HepG2 (cell line): ENCODE data around the gene SOWAHA. TPM values are rescaled to one million over a fixed set of nuclear protein-coding genes. Genes with fewer than 3 reads are reported as not detected.
A peak's percentile ranks its signal among the peaks of the same experiment; 100 is the strongest.

Source experiments
- ELF3 ChIP-seq: IDR thresholded peaks from 2 replicates; pipeline ENCODE4 v1.6.1; 2016; ENCODE audit warnings: missing genetic modification reagents, missing compliant biosample characterization
- FOXK2 ChIP-seq: fragments of 450-650 bp; IDR thresholded peaks from 2 replicates; pipeline ENCODE4 v1.6.1; 2016
- IRF2 ChIP-seq: IDR thresholded peaks from 2 replicates; pipeline ENCODE4 v1.6.1; 2018; ENCODE audit warnings: missing genetic modification reagents, missing compliant biosample characterization
- RXRB ChIP-seq: IDR thresholded peaks from 2 replicates; pipeline ENCODE4 v1.6.1; 2016; ENCODE audit warnings: borderline replicate concordance, missing genetic modification reagents, missing compliant biosample characterization
- SOX6 ChIP-seq, 2 experiments: fragments of 450-650 bp in 1 of 2; sonication (generic) in 1 of 2; formaldehyde crosslinking in 1 of 2; IDR thresholded peaks; 2 replicates each; pipeline versions ENCODE4 v1.4.0 to v1.6.1; 2017 to 2020; ENCODE audit warnings: antibody characterized with exemption in 1 of 2, mild to moderate bottlenecking in 1 of 2, missing genetic modification reagents in 1 of 2
- STAG1 ChIP-seq: sonication (generic); formaldehyde crosslinking; IDR thresholded peaks from 2 replicates; pipeline ENCODE4 v1.4.0; 2020; ENCODE audit warnings: missing genetic modification reagents
- ZBTB33 ChIP-seq: sonication (generic); formaldehyde crosslinking; IDR thresholded peaks from 2 replicates; pipeline ENCODE4 v1.4.0; 2020; ENCODE audit warnings: missing genetic modification reagents
- ZMYM4 ChIP-seq: sonication (generic); formaldehyde crosslinking; IDR thresholded peaks from 2 replicates; pipeline ENCODE4 v1.8.1; 2023; ENCODE audit warnings: mild to moderate bottlenecking, missing genetic modification reagents
- ZNF260 ChIP-seq: sonication (generic); formaldehyde crosslinking; IDR thresholded peaks from 2 replicates; pipeline ENCODE4 v1.4.0; 2020; ENCODE audit warnings: missing genetic modification reagents, low read depth, mild to moderate bottlenecking, borderline replicate concordance
- ZNF512B ChIP-seq: sonication (generic); formaldehyde crosslinking; IDR thresholded peaks from 2 replicates; pipeline ENCODE4 v1.5.1; 2020; ENCODE audit warnings: missing genetic modification reagents, mild to moderate bottlenecking, borderline replicate concordance
- ZNF788 ChIP-seq: sonication (generic); formaldehyde crosslinking; IDR thresholded peaks from 2 replicates; pipeline ENCODE4 v1.5.0; 2020; ENCODE audit warnings: mild to moderate bottlenecking, missing genetic modification reagents, borderline replicate concordance
- ZNF883 ChIP-seq: sonication (generic); formaldehyde crosslinking; IDR thresholded peaks from 2 replicates; pipeline ENCODE4 v1.5.1; 2020; ENCODE audit warnings: mild to moderate bottlenecking, missing genetic modification reagents; ENCODE audit errors: not compliant biosample characterization
- polyA plus RNA-seq, 8 experiments: library from polyadenylated mRNA; depleted of rRNA in 3 of 8; stranded (reverse) in 7 of 8; unstranded in 1 of 8; fragments of >200 nt; fragmentation: Illumina TruSeq in 4 of 8; extraction: Trizol in 4 of 8; gene quantifications; 2 replicates each; pipeline versions ENCODE4 v1.2.1 to v1.2.3, GENCODE V29; 2011 to 2016; ENCODE audit warnings: low read depth in 4 of 8, missing spikeins in 1 of 8, mixed read lengths in 1 of 8; ENCODE audit not compliant: insufficient read depth in 1 of 8
- total RNA-seq, 5 experiments: library from RNA; depleted of rRNA; stranded (reverse); fragments of >200 nt; fragmentation: Illumina TruSeq; extraction: Trizol; gene quantifications; 2 replicates each; pipeline ENCODE4 v1.2.3, GENCODE V29; 2016; ENCODE audit warnings: low read depth in 1 of 5
- TF ChIP-seq, protein P1 (sequence below): sonication (generic); formaldehyde crosslinking; IDR thresholded peaks from 2 replicates; pipeline ENCODE4 v1.4.0; 2020; ENCODE audit warnings: mild to moderate bottlenecking, missing genetic modification reagents
- TF ChIP-seq, protein P2 (sequence below): sonication (generic); formaldehyde crosslinking; IDR thresholded peaks from 2 replicates; pipeline ENCODE4 v1.5.1; 2020; ENCODE audit warnings: missing genetic modification reagents, mild to moderate bottlenecking, borderline replicate concordance

Gene SOWAHA
- total and polyA plus RNA-seq, 2 of the 13 experiments (the other 11 are each of a cell fraction or from before 2014, with no cell fraction given): 0.95 to 1.9 TPM

- TF ChIP-seq, protein P1, sequence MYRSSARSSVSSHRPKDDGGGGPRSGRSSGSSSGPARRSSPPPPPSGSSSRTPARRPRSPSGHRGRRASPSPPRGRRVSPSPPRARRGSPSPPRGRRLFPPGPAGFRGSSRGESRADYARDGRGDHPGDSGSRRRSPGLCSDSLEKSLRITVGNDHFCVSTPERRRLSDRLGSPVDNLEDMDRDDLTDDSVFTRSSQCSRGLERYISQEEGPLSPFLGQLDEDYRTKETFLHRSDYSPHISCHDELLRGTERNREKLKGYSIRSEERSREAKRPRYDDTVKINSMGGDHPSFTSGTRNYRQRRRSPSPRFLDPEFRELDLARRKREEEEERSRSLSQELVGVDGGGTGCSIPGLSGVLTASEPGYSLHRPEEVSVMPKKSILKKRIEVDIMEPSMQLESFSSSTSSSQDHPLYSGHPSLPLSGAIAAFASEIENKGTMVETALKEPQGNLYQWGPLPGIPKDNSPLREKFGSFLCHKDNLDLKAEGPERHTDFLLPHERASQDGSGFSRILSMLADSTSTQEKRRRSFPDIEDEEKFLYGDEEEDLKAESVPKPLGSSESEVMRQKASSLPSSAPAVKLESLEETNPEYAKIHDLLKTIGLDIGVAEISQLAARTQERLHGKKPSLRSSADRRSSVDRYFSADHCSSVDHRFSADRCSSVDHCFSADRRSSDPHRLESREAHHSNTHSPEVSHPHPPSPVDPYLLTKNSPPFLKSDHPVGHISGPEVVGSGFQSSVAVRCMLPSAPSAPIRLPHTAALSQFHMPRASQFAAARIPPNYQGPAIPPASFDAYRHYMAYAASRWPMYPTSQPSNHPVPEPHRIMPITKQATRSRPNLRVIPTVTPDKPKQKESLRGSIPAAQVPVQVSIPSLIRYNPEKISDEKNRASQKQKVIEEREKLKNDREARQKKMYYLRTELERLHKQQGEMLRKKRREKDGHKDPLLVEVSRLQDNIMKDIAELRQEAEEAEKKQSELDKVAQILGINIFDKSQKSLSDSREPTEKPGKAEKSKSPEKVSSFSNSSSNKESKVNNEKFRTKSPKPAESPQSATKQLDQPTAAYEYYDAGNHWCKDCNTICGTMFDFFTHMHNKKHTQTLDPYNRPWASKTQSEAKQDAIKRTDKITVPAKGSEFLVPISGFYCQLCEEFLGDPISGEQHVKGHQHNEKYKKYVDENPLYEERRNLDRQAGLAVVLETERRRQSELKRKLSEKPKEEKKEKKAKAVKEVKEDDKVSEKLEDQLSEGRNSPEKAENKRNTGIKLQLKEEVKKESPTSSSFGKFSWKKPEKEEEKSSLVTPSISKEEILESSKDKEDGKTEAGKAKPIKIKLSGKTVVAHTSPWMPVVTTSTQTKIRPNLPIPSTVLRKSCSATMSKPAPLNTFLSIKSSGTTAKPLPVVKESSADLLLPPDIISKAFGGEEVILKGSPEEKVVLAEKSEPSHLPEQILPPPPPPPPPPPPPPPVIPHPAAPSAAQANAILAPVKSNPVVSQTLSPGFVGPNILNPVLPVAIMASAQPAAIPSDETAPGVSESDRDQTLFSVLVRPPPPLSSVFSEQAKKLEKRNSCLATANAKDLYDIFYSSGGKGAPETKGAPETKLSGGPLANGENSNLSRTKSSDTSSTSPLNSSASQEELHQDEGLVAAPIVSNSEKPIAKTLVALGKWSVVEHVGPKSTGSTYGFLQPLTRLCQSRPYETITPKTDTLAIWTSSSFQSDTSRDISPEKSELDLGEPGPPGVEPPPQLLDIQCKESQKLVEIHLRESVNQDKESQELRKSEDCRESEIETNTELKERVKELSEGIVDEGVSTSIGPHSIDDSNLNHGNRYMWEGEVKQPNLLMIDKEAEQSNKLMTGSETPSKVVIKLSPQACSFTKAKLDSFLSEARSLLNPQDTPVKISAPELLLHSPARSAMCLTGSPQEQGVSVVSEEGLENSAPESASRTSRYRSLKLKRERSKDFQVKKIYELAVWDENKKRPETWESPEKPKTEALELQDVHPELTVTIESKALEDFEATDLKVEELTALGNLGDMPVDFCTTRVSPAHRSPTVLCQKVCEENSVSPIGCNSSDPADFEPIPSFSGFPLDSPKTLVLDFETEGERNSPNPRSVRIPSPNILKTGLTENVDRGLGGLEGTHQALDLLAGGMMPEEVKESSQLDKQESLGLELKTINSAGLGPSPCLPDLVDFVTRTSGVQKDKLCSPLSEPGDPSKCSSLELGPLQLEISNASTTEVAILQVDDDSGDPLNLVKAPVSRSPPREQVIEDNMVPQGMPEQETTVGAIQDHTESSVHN (CRISPR knock-in tag): no peak
- peak; percentile 46; the same call in 1 of the 2 replicates for TF ChIP-seq ZNF788 (CRISPR knock-in tag)
- TF ChIP-seq SOX6 (IDR thresholded peaks at IDR 0.05): no peak
- 0 out of 2 replicates have a peak, but pooled peaks have one; percentile 39 for TF ChIP-seq SOX6 (CRISPR knock-in tag; IDR thresholded peaks at IDR 0.05)
- peak; percentile 60 for TF ChIP-seq RXRB (CRISPR knock-in tag)
- peak; percentile 67; the same call in 1 of the 2 replicates for TF ChIP-seq IRF2 (CRISPR knock-in tag)
- no peak for TF ChIP-seq ZNF883
- TF ChIP-seq ZNF260: no peak
- TF ChIP-seq ZNF512B (CRISPR knock-in tag): 0 out of 2 replicates have a peak, but pooled peaks have one; percentile 55
- TF ChIP-seq FOXK2: no peak
- peak; percentile 93 for TF ChIP-seq STAG1 (CRISPR knock-in tag)
- TF ChIP-seq, protein P2, sequence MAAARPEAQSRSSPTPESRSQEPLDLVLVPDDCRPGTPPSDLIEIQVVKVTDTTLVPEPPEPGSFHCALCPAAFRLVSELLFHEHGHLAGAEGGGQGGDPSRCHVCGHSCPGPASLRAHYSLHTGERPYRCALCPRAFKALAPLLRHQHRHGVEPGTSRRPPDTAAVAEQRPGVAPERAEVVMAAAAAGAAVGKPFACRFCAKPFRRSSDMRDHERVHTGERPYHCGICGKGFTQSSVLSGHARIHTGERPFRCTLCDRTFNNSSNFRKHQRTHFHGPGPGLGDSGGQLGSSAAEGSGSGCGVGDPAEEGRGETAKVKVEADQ (CRISPR knock-in tag): 0 out of 2 replicates have a peak, but pooled peaks have one; percentile 16
- TF ChIP-seq ELF3 (CRISPR knock-in tag): peak; percentile 54; the same call in 1 of the 2 replicates
- peak; percentile 25; the same call in 1 of the 2 replicates for TF ChIP-seq ZMYM4
- TF ChIP-seq ZBTB33 (CRISPR knock-in tag): peak; percentile 58; the same call in 1 of the 2 replicates
Measured at GRCh38 chr5:132820162-132820754, 7.2 kb downstream of the SOWAHA start (continued).
